Fibroblast of peridontal ligament (primary cell): ENCODE results near the gene PPM1F.
"Not testable (repeated sequence)": the region's sequence is repeated elsewhere in the genome, so short reads cannot be mapped to it uniquely, and the experiment has no call there.

Experiments
- DNase-seq: peaks from one replicate; pipeline ENCODE4 v3.0.0-alpha.2; 2010; ENCODE audit errors: extremely low read depth

Gene PPM1F

DNA sequence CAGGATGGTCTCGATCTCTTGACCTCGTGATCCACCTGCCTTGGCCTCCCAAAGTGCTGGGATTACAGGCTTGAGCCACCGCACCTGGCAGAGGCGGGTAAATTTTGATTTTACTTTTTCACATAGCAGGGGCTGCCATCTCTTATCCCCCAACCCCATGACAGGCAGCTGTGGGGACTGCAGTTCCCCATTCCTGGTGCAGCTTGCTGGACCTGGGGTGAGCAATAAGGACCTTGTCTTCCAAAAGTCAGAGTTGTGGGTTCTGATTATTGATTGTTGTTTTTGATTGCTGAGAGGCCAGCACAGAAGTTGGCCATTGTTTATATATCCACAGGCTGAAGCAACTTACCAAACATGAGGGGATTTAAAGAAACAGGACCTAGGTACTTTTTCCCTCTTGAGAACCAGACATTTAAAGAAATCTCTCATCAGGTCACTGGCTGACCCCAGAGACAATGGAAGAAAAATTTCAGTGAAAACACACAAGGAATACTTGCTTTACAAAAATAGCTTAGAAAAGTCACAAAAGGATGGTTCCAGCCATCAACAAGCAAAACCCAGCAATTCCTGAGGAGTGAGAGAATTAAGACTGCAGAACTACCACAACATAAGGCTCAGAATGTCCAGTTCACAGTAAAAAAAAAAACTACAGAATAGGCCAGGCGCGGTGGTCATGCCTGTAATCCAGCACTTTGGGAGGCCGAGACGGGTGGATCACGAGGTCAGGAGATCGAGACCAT, 63.2 kb downstream of the PPM1F start:
- no peak for DNase-seq

DNA sequence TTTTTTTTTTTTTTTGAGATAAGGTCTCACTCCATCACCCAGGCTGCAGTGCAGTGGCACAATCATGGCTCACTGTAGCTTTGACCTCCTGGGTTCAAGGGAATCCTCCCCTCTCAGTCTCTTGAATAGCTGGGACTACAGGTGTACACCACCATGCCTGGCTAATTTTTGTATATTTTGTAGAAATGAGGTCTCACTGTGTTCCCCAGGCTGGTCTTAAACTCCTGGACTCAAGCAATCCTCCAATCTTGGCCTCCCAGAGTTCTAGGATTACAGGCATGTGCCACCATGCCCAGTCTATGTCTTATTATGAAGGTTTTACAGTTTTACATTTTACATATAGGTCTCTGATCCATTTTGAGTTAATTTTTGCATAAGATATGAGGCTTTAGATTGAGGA, 64.8 kb downstream of the PPM1F start:
- DNase-seq: no peak

DNA sequence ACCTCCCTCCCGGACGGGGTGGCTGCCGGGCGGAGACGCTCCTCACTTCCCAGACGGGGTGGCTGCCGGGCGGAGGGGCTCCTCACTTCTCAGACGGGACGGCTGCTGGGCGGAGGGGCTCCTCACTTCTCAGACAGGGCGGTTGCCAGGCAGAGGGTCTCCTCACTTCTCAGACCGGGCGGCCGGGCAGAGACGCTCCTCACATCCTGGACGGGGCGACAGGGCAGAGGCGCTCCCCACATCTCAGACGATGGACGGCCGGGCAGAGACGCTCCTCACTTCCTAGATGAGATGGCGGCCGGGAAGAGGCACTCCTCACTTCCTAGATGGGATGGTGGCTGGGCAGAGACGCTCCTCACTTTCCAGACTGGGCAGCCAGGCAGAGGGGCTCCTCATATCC, 68.7 kb downstream of the PPM1F start:
- DNase-seq: not testable (repeated sequence)

DNA sequence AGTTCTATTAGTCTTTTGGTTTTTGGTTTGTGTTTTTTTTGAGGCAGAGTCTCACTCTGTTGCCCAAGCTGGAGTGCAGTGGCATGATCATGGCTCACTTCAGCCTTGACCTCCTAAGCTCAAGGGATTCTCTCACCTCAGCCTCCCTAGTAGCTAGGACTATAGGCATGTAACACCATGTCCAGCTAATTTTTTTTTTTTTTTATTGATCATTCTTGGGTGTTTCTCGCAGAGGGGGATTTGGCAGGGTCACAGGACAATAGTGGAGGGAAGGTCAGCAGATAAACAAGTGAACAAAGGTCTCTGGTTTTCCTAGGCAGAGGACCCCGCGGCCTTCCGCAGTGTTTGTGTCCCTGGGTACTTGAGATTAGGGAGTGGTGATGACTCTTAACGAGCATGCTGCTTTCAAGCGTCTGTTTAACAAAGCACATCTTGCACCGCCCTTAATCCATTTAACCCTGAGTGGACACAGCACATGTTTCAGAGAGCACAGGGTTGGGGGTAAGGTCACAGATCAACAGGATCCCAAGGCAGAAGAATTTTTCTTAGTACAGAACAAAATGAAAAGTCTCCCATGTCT, 69.8 kb downstream of the PPM1F start:
- not testable (repeated sequence) for DNase-seq

DNA sequence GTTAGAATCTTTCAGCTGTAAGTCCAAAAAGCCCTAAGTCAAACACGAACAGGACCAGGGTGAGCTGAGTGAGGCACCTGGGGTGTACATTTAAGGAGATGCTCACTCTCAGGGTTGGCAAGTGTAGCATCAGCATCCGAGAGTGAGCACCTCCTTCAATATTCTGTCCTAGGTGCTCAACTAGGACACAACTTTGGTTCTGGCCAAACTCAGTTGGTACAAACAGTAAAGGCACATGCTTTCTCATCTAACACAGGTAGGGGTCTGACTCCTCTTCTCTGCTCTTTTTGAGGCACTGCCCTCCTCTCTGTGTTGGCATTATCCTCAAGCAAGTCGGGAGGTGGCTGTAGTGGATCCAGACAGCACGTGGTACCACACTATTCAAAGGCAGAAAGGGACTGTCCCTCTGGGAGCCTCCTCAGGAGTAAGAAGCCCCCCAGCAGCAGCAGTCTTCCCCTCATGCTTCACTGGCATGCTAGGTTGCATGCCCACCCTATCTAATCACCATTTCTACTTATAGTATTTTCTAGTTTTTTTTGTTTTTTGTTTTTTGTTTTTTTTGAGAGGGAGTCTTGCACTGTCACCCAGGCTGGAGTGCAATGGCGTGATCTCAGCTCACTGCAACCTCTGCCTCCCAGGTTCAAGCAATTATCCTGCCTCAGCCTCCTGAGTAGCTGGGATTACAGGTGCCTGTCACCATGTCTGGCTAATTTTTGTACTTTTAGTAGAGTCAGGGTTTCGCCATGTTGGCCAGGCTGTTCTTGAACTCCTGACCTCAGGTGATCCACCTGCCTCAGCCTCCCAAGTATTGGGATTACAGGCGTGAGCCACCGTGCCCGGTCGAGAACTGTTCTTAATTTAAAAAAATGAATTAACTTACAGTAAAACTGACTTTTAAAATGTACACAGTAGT, 70.6 kb downstream of the PPM1F start:
- no peak for DNase-seq

DNA sequence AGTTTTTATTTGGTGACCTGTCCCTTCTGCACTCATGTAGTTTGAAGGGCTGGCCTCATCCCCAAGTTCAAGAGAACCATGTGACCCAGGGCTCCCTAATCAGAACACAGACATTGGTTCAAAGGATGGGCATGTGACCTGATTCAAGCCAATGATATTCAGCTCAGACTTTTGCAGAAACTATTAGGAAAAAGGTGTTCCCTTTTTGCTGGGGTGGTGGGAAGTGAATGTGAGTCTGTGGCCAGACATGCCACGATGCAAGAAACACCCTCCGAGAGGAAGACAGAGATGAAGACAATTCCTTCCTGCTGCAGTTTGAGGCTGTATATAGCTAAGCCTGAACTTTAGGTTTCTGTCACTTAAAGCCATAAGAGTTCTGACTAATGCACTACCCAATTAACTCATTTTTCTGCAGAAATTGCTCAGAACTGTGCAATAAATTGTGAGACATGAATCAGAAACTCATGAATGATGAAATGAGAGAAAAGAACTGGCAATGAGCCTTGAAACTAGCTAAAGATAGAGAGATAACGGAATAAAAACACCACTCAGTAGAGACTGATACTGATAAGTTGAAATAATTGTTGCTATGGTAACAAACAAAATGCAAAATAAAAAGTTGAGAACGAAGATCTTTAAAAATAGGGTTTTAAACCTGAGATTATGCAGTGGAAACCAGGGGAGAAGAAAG, 76.0 kb downstream of the PPM1F start:
- peak; percentile 83 for DNase-seq

DNA sequence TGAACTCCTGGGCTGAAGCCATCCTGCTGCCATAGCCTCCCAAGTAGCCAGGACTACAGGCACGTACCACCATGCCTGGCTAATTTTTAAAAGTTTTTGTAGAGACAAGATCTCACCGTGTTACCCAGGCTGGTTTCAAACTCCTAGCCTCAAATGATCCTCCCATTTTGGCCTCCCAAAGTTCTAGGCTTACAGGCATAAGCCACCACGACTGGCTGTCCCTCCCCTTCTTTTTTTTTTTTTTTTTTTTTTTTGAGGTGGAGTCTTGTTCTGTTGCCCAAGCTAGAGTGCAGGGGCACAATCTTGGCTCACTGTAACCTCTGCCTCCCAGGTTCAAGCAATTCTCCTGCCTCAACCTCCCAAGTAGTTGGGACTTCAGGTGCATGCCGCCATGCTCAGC, 77.7 kb downstream of the PPM1F start:
- not testable (repeated sequence) for DNase-seq

DNA sequence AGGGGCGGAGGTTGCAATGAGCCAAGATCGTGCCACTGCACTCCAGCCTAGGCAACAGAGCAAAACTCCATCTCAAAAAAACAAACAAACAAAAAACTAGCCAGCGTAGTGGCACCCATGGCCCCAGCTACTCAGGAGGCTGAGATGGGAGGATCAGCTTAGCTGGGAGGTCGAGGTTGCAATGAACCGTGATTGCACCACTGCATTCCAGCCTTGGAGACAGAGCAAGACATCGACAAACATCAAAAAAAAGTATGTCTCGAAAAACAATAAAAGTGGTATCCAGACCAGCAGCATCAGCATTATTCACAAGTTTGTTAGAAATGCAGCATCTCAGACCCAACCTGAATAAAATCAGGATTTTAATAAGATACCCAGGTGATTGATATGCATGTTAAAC, 79.0 kb downstream of the PPM1F start:
- DNase-seq: no peak

DNA sequence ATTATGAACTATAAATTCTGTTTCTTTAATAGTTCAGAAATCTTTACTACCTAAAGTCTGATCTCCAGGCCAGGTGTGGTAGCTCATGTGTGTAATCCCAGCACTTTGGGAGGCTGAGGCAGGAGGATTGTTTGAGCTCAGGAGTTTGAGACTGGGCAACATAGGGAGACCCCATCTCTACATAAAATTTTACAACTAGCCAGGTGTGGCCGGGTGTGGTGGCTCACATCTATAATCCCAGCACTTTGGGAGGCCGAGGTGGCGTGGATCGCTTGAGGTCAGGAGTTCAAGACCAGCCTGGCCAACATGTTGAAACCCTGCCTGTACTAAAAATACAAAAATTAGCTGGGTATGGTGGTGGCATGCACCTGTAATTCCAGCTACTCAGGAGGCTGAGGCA, 79.9 kb downstream of the PPM1F start:
- not testable (repeated sequence) for DNase-seq
